Hepatocyte (in vitro differentiated cells): ENCODE results near the gene ZNF185. TPM values are rescaled to one million over a fixed set of nuclear protein-coding genes. Genes with fewer than 3 reads are reported as not detected.

Source experiments
- DNase-seq: peaks from one replicate; pipeline ENCODE4 v3.0.0-alpha.2; 2016; ENCODE audit warnings: low spot score
- H2AFZ ChIP-seq: fragments of 200-600 bp; sonication (generic); 2 replicates; pipeline ENCODE4 v1.6.0; 2016; ENCODE audit warnings: antibody characterized with exemption, mild to moderate bottlenecking
- H3K27ac ChIP-seq: fragments of 200-600 bp; sonication (generic); 2 replicates; pipeline ENCODE4 v1.5.1; 2016; ENCODE audit warnings: mild to moderate bottlenecking
- H3K27me3 ChIP-seq: fragments of 200-600 bp; sonication (generic); 2 replicates; pipeline ENCODE4 v1.6.1; 2016
- H3K36me3 ChIP-seq: fragments of 200-600 bp; sonication (generic); replicated peaks from 2 replicates; pipeline ENCODE4 v1.5.1; 2016; ENCODE audit warnings: low read depth; ENCODE audit not compliant: insufficient read depth
- H3K4me1 ChIP-seq: fragments of 200-600 bp; sonication (generic); 2 replicates; pipeline ENCODE4 v1.5.1; 2016; ENCODE audit warnings: mild to moderate bottlenecking, moderate library complexity; ENCODE audit not compliant: insufficient read depth
- H3K4me2 ChIP-seq: fragments of 200-600 bp; sonication (generic); 2 replicates; pipeline ENCODE4 v1.6.0; 2016
- H3K4me3 ChIP-seq: fragments of 200-600 bp; sonication (generic); 2 replicates; pipeline ENCODE4 v1.5.1; 2016; ENCODE audit warnings: mild to moderate bottlenecking
- H3K79me2 ChIP-seq: fragments of 200-600 bp; sonication (generic); 2 replicates; pipeline ENCODE4 v1.6.0; 2017; ENCODE audit warnings: mild to moderate bottlenecking
- H3K9me2 ChIP-seq: fragments of 200-600 bp; sonication (generic); replicated peaks from 2 replicates; pipeline ENCODE4 v1.6.0; 2017; ENCODE audit warnings: mild to moderate bottlenecking; ENCODE audit not compliant: insufficient read depth
- H3K9me3 ChIP-seq: fragments of 200-600 bp; sonication (generic); 2 replicates; pipeline ENCODE4 v1.5.1; 2016; ENCODE audit warnings: low read depth, mild to moderate bottlenecking
- H4K20me1 ChIP-seq: fragments of 200-600 bp; sonication (generic); 2 replicates; pipeline ENCODE4 v1.6.0; 2016; ENCODE audit warnings: mild to moderate bottlenecking; ENCODE audit not compliant: insufficient read depth, poor library complexity, severe bottlenecking
- EZH2 ChIP-seq: fragments of 200-600 bp; sonication (generic); IDR thresholded peaks from 2 replicates; pipeline ENCODE4 v1.6.1; 2016; ENCODE audit warnings: antibody characterized with exemption, mild to moderate bottlenecking, borderline replicate concordance
- EZH2phosphoT487 ChIP-seq: fragments of 200-600 bp; sonication (generic); IDR thresholded peaks from one replicate; pipeline ENCODE4 v1.6.1; 2018; ENCODE audit warnings: antibody characterized with exemption, mild to moderate bottlenecking, low read depth, moderate library complexity; ENCODE audit not compliant: unreplicated experiment, severe bottlenecking
- WGBS: methylation state at CpG from one replicate; pipeline ENCODE4 v1.1.6; 2016; ENCODE audit warnings: low lambda C conversion rate; ENCODE audit errors: missing lambda C conversion rate; 5-methylcytosine and 5-hydroxymethylcytosine counted together
- polyA plus RNA-seq: library from polyadenylated mRNA; unstranded; fragments of >200 nt; fragmentation: Nextera tagmentation; extraction: Ambion mirVana; gene quantifications from 2 replicates; pipeline ENCODE4 v1.2.1, GENCODE V29; 2016
- total RNA-seq: library from RNA; depleted of rRNA; stranded (reverse); fragments of >200 nt; gene quantifications from 2 replicates; pipeline ENCODE4 v1.2.3, GENCODE V29; 2014
- TF ChIP-seq, protein P1 (sequence below): fragments of 200-600 bp; sonication (generic); IDR thresholded peaks from 2 replicates; pipeline ENCODE4 v1.5.1; 2016; ENCODE audit warnings: antibody characterized with exemption, mild to moderate bottlenecking; ENCODE audit not compliant: poor library complexity

ZNF185 gene
- total and polyA plus RNA-seq, 2 experiments from 2014 or later, result 10.8 to 18.1 TPM

DNA sequence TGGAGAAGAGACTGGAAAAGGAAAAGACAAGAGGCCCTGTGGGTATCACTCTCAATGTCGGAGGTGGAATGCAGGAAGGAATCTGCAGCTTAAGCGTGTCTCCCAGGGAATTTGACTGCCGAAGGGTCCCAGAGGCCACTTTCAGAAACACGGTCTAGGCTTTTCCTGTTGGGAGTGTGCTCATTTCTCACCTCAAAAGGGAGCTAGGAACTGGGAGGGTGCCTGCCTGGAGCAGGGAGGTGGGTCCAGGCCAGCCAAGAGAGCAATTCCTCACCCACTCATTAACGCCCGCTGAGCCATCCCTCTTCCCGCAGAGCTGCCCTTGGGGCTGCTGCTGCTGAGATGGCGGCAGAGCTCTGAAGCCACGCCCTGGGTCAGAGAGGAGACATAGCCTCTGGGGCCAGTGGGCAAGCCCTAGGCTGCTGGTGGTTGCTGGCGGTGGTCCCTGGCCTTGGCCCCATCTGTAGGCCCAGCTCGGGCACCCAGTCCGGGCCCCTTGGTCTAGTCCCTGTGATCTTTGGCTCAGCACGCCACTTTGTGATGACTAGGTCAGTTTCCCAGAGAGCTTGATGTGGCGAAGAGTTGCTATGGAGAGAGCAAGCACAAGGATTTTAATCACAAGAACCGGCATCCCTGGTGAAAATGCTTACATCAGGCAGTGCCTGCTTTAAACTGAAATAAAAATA, 4.1 kb downstream of the ZNF185 start:
- Histone ChIP-seq H3K9me2 (no peaks in the 10 kb centered on the region), H3K4me2 (no peak overlapping the region)
- 73% methylated on average over 15 of the region's 15 CpGs for WGBS

DNA sequence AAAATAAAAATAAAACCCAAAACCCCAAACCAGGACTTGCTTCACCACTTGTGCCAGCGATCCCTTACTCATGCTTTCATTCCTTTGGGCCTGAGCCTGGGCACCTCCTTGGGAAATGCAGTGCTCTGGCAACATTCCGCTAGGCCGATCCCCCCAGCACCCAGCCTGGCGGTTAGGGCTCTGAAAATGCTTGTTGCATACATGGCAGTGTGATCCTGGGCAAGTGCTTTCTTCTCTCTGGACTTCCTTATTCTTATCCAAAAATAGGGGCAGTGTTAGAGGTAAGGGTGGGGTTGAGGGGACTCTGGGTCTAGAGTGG, 4.6 kb downstream of the ZNF185 start:
- 95% methylated on average over 4 of the region's 4 CpGs for WGBS
- no peak for DNase-seq
- H2AFZ ChIP-seq, result no peak overlapping the region
- no peak overlapping the region for H3K4me3 ChIP-seq
- H3K4me1 ChIP-seq, result peaks cover 5% of the 10 kb centered on the region
- TF ChIP-seq, protein P1, sequence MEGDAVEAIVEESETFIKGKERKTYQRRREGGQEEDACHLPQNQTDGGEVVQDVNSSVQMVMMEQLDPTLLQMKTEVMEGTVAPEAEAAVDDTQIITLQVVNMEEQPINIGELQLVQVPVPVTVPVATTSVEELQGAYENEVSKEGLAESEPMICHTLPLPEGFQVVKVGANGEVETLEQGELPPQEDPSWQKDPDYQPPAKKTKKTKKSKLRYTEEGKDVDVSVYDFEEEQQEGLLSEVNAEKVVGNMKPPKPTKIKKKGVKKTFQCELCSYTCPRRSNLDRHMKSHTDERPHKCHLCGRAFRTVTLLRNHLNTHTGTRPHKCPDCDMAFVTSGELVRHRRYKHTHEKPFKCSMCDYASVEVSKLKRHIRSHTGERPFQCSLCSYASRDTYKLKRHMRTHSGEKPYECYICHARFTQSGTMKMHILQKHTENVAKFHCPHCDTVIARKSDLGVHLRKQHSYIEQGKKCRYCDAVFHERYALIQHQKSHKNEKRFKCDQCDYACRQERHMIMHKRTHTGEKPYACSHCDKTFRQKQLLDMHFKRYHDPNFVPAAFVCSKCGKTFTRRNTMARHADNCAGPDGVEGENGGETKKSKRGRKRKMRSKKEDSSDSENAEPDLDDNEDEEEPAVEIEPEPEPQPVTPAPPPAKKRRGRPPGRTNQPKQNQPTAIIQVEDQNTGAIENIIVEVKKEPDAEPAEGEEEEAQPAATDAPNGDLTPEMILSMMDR, result no peak
- no peak for TF ChIP-seq EZH2phosphoT487
- TF ChIP-seq EZH2, result no peak
- no peaks in the 10 kb centered on the region for H3K27me3 ChIP-seq
- H3K4me2 ChIP-seq, result no peak overlapping the region
- no peaks in the 10 kb centered on the region for H3K79me2 ChIP-seq
- H3K9me3 ChIP-seq, result no peaks in the 10 kb centered on the region
- H3K36me3 ChIP-seq, result no peaks in the 10 kb centered on the region
- no peaks in the 10 kb centered on the region for H3K9me2 ChIP-seq
- no peaks in the 10 kb centered on the region for H4K20me1 ChIP-seq
- no peak overlapping the region for H3K27ac ChIP-seq

More for the DNA sequence above, 4.1 kb downstream of the ZNF185 start:
- TF ChIP-seq EZH2, result no peak
- Histone ChIP-seq H3K4me1 (peaks cover 5% of the 10 kb centered on the region), H3K27ac (no peak overlapping the region), H3K79me2 (no peaks in the 10 kb centered on the region), H3K36me3 (no peaks in the 10 kb centered on the region), H3K9me3 (no peaks in the 10 kb centered on the region), H3K4me3 (no peak overlapping the region), H3K27me3 (no peaks in the 10 kb centered on the region), H4K20me1 (no peaks in the 10 kb centered on the region), H2AFZ (no peak overlapping the region)
- DNase-seq, result no peak

DNA sequence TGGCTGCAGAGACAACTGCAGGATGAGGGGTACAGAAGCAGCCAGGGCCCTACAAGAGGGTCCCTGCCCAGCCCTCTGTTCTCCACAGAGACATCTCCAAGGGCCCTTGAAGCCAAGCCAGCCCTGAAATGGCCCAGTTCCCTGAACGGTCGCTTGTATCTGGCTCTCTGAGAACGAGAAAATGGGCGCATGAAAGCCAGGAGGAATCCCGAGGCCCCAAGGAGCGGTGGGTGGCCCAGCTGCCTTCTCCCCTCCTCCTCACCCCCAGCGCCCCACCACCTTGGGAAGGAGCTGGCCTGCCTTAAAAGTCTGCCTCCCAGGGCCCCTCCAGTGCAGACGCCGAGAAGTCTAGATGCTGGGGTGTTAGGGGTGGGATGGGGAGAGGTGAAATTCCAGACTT, 5.7 kb downstream of the ZNF185 start:
- no peak overlapping the region for H3K4me2 ChIP-seq
- WGBS, result 77% methylated on average over 8 of the region's 9 CpGs
- H3K9me2 ChIP-seq, result no peaks in the 10 kb centered on the region
- no peak overlapping the region for H3K4me3 ChIP-seq
- no peak overlapping the region for H2AFZ ChIP-seq
- no peaks in the 10 kb centered on the region for H4K20me1 ChIP-seq
- TF ChIP-seq EZH2phosphoT487 (no peak), EZH2 (no peak)
- TF ChIP-seq, protein P1, result no peak
- H3K9me3 ChIP-seq, result no peaks in the 10 kb centered on the region
- no peaks in the 10 kb centered on the region for H3K36me3 ChIP-seq
- no peak overlapping the region for H3K27ac ChIP-seq
- H3K27me3 ChIP-seq, result no peaks in the 10 kb centered on the region
- peaks cover 5% of the 10 kb centered on the region for H3K4me1 ChIP-seq
- no peaks in the 10 kb centered on the region for H3K79me2 ChIP-seq
- DNase-seq, result no peak

DNA sequence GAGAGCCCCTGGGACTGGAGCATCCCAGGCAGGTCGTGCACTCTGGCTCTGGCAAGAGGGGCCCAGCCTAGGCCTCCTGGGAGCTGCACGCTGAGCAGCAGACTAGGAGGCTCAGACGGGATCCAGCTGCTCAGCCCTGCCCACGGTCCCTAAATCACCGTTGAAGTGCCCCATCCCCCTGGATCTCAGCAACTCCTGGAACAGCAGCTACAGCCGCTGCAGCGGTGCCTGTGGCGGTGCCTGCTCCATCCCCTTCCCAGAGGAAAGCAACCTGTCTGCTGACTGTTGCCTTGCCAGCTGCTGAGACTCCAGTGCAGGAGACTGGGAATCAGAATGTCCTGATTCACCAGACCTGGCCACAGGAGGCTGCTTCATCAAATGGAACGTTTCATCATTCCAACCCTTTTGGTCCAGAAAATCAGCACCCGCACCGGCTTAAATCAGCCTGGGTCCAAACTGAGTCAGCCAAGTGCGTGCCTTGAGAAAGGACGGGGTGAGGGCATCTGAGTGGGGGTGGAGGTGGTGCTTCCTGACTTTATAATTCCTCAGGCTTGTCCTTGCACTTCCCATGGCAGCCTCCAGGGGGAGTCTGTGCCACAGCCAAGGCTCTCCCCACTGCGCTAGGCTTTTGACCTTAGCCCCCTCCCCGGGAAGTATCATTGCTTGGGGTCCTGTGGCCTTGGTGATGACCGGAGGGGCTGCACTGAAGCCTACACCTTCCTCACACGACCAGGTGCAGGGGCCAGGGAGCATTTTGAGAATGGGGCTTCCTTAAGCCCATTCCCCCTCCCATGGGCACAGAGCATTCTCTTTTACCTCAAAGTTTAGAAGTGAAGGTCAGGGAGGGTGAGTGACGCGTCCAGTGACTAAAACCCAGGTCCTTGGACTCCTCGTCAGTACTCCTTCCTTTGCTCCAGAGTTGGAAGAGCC, 6.5 kb downstream of the ZNF185 start:
- no peaks in the 10 kb centered on the region for H3K9me3 ChIP-seq
- WGBS, result 48% methylated on average over 20 of the region's 20 CpGs
- H3K4me1 ChIP-seq, result peaks cover 5% of the 10 kb centered on the region
- TF ChIP-seq EZH2 (no peak), EZH2phosphoT487 (no peak)
- TF ChIP-seq, protein P1, result peak; percentile 53
- H3K4me2 ChIP-seq, result no peak overlapping the region
- no peaks in the 10 kb centered on the region for H3K36me3 ChIP-seq
- no peak overlapping the region for H3K4me3 ChIP-seq
- H3K27me3 ChIP-seq, result no peaks in the 10 kb centered on the region
- H3K79me2 ChIP-seq, result no peaks in the 10 kb centered on the region
- no peaks in the 10 kb centered on the region for H3K9me2 ChIP-seq
- no peak overlapping the region for H3K27ac ChIP-seq
- peak; percentile 66 for DNase-seq
- H2AFZ ChIP-seq, result no peak overlapping the region
- no peaks in the 10 kb centered on the region for H4K20me1 ChIP-seq
